SK-N-DZ (cell line): ENCODE results near the gene LETM1.
"Not testable (repeated sequence)": the region's sequence is repeated elsewhere in the genome, so short reads cannot be mapped to it uniquely, and the experiment has no call there.

Experiments used
- DNase-seq: peaks from one replicate; pipeline ENCODE4 v3.0.0-alpha.2; 2015; ENCODE audit warnings: low spot score

LETM1 gene

DNA sequence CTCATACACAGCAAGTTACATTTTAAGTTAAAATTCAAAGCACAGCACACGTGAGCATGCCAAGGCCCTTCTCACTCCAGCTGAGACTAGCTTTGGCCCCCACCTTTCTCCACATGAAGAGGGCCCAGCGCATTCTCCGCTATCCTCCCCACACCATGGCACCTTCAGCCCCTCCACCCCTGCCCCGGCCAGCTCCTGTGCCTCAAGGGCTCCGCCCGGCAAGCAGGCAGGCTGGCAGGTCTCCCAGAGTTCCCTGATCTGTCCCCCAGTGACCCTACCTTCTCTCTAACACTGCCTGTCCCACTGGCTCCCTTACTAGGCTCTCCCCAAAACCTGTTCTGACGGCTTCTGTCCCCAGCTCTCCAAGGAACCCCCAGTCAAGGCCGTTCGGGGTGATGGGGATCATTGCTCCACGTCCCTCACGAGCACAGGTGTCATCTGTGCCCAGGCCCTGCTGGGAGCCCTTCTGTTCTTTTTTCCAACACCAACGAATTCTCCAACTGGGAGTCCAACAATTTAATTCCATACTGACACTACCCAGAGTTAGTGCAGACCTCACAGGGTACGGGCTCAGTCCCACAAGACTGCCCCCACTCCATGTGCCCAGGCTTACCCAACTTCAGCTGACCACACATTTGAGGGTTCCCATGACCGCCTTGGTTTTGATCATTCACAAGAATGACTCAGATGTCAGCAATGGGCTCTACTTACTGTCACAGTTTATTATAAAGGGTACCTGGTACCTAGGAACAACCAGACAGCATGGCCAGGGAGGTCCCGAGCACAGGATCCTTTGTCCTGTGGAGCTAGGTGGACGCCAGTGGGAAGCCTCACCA, 4.2 kb downstream of the LETM1 start:
- DNase-seq, result no peak

DNA sequence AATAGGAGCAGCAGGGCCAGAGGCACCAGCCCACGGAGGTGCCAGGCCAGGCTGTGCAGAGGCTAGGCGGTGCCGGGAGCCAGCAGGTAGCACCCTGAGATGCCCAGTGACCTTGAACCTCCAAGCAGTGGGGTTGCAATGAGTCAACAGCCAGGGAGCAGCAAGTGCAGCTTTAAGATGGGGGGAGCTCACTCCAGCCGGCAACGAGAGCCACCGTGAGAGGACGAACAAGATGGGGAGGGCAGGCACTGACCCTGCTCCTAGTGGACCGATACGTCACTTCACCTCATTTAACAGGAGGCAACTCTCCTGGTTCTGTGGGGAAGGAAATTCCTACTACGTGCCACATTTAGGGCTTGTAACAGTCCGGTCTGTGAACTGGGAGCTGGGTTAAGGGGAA, 4.8 kb downstream of the LETM1 start:
- no peak for DNase-seq

DNA sequence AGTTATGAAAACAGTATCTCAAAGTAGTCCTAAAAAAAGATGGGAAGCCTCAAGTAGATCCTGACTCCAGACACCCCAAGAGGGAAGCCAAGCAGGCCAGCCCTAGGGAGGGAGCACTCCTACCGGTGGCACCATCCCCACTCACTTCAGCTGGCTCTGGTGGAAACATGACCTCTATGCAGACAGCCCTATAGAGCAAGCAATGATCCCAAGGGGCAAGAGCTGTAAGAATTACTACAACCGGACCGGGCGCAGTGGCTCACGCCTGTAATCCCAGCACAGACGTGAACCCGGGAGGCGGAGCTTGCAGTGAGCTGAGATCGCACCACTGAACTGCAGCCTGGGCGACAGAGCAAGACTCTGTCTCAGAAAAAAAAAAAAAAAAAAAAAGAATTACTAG, 5.7 kb downstream of the LETM1 start:
- DNase-seq, result no peak

DNA sequence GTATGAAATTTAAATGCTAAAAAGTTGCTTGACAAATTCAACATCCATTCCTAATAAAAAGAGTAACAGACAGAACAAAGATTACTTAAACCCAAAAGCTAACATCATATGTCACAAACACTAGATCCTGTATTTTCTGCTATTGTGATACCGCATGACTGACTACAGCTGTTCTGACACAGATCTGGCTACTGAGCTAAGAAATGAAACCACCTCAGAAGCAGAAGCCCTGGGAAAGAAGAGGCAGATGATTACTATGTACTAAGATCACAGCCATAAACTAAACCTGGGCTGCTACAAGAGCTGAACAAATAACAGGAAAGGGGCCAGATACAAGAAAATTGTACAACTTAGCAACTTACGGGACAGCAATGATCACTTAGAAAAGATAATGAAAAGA, 9.4 kb downstream of the LETM1 start:
- no peak for DNase-seq

DNA sequence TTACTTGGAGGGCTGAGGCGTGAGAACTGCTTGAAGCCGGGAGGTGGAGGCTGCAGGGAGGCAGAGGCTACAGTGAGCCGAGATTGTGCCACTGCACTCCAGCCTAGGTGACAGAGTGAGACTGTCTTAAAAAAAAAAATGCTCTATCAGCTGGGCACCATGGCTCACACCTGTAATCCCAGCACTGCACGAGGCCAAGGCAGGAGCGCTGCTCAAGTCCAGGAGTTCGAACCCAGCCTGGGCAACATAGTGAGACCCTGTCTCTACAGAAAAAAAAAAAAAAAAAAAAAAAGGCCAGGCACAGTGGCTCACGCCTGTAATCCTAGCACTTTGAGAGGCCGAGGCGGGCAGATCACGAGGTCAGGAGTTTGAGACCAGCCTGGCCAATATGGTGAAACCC, 11.3 kb downstream of the LETM1 start:
- not testable (repeated sequence) for DNase-seq

DNA sequence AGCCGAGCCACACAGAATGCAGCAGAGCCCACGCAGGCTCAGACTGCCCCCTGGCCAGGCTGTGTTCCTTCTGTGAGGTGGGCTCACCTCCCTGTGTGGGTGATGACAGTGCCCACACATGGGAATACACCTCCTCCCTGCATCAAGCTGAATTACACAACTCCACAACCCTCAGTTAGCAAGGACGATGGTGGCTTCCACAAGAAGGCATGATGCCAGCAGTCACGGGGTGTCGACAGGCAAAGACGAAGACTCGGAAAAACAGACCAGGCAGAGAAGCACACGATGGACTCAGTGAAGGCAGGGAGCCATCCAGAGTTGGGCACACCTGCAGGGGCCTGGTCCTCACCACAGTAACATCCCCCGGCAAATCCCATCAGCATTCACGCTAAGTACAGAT, 12.1 kb downstream of the LETM1 start:
- no peak for DNase-seq

DNA sequence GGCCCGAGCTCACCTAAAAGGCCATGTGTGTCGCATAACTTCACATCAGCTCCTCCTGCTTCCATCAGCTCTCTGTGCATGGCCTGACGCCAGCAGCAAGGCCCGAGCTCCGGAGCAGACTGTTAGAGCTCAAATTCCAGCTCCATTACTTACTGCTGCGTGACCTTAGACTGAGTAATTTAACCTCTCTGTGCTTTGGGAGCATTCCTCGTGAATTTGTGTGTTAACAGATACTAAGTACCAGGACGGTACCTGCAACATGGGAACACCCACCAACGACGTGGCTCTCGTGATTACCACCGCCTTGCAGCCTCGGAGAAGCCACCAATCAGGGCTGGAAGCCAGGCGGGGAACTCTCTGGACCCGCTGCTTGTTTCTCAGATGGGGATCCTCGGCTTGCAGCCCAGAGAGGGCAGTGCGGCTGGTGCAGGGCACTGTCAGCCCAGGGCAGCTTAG, 12.9 kb downstream of the LETM1 start:
- DNase-seq, result no peak

DNA sequence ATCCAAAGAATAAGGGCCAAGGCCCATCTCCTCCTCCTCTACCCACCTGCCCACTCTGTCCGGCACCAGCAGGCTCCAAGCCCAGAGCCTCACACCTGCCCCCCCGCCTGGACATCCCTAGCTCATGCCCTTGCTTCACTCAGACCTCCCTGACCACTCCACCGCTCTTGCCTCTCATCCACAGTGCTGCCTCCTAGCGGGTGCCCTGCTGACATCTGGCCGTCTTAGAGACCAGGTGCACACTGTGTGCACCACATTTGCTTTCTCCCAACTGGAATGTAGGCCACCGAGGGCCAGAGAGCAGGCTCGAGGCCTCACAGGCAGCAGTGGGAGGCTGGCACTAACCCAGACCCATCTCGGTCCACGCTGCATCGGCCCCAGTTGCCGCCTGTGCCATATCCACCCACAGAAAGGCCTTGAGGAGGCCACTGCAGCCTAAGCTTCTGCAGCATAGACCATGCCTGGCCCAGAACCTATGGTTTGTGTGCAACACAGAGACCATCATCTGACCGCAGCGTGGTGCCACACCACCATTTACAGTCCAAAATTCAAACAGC, 13.5 kb downstream of the LETM1 start:
- no peak for DNase-seq

DNA sequence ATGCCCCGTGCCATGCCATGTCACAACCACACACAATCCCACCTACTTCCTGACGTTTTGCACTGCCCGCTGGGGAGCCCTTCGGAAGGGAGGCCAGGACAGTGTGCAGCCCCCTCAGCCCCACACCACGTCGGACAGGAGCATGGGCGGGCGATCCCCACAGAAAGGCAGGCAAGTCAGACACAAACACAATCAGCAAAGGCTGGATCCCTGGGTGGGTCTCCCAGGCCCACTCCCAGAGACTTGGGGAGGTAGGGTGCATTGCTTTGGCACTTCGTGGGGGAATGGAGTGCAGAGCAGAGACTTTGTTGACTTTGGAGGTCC, 14.1 kb downstream of the LETM1 start:
- DNase-seq, result no peak

DNA sequence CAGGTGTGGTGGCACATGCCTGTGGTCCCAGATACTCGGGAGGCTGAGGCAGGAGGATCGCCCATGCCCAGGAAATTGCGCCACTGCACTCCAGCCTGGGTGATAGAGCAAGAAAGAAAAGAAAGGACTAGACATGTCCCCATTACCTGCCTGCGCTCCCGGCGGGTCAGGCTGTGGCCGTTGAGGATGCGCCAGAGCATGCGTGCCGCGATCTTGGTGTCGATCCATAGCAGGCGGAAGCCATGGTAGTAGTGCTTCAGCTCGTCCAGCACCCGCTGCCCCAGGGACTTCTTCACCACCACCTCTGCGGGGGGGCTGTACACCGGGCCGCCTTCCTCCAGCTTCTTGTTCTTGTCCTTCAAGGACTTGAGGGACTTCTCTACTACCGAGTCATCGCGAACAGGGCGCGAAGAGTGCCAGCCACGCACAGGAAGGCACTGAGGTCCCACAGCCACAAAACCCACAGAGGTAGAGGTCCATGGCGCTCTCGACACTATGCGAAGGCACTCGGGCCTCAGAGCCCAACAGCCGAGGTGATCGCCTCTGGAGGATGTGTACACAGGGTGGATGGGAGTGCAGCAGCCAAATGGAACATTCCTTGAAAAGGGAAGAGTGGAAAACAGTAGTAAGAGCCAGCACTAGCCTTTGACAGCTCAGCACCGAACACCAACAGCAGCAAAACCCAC, 14.6 kb downstream of the LETM1 start:
- no peak for DNase-seq

DNA sequence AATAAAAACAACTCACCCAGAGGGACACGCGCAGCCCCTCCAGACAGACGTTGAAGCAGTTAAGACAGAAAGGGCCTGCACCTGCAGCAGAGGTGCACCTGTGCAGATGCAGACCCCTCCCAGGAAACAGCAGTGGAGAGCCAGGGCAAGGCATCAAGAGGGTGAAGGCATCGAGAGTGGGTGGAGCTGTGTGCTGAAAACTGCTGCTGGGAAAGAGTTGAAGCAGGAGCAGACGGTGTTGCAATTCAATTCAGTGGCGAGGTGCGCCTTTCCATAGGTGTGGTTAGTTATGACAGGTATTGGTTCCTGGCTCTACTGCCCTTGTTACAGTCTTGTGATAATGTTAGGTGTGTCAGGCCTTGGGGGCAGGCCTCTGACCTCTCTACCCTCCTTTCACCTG, 16.7 kb downstream of the LETM1 start:
- DNase-seq, result no peak

DNA sequence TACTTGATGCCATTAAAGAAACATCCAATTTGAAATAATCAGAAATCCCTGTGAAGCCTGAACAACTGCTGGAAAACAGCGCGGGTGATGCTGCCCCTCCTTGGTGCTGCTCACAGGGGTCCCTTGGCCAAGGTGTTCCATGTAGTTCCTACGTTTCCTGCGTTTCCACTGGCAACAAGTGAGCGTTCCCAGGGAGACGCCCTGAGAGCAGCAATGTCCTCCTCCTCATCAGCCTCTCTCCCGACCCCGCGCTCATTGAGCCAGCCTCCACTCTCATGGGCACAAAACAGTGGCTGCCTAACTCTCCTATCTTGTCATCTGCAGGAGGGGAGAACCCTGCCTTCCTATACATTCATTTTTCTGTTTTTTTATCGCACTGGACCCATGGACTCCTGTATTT, 18.9 kb downstream of the LETM1 start:
- DNase-seq, result no peak

DNA sequence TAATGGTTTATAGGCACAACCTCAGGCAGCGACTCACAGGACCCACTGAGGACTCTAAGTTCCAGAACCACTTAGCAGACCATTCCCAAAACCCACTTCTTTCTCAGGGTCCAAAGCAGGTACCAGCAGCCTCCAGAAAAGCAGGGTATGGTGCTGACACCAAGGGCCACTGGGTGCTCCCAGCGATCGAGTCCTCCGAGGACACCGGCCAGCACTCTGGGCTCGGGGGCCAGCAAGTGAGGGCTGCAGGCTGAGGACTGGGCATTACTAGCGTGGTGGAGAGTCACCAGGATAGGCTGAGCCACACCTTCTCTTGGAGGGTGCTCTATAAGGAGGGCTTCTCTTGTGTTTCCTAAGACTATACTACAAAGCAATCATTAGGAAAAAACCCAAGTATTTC, 19.3 kb downstream of the LETM1 start:
- no peak for DNase-seq

DNA sequence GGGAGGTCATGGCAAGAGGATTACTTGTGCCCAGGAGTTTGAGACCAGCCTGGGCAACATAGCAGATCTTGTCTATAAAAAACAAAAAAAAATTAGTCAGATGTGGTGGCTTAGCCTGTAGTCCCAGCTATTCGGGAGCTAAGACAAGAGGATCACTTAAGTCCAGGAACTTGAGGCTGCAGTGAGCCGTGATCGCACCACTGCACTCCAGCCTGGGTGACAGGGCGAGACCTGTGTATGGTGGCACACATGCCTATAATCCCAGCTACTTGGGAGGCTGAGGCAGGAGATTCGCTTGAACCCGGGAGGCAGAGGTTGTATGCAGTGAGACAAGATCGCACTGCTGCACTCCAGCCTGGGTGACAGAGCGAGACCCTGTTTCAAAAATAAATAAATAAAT, 20.1 kb downstream of the LETM1 start:
- DNase-seq, result not testable (repeated sequence)

DNA sequence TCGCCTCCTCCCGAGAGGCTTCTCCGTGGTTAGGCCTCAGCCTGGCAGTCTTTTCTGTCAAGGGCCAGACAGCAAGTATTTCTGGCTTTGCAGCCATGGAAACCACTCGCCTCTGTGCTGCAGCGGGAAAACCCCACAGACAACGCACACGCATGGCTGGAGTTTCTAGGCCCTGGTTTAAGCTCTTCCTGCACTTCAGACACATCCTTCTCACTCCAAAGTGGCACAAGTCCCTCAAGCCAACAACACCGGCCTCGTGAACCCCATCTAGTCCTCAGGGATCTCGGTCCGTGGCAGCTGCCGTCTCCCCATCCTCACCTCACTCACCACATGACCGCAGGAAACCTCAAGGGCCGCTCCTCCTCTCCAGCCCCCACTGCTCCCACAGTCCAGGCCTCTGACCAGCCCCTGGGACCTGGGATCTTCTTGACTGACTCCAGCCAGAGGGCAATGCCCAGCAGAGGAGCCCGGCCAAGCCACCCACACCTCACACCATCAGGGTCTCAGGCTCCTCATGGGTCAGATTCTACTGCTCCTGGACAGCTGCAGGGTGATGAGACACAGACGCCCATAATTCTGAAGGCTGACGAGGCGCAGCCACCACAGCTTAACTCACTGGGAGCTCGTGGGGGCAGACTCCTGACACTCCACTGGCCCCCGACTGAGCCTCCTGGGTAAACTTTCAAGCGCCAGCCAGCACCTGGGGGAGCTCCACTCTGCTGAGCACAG, 21.7 kb downstream of the LETM1 start:
- DNase-seq, result no peak

DNA sequence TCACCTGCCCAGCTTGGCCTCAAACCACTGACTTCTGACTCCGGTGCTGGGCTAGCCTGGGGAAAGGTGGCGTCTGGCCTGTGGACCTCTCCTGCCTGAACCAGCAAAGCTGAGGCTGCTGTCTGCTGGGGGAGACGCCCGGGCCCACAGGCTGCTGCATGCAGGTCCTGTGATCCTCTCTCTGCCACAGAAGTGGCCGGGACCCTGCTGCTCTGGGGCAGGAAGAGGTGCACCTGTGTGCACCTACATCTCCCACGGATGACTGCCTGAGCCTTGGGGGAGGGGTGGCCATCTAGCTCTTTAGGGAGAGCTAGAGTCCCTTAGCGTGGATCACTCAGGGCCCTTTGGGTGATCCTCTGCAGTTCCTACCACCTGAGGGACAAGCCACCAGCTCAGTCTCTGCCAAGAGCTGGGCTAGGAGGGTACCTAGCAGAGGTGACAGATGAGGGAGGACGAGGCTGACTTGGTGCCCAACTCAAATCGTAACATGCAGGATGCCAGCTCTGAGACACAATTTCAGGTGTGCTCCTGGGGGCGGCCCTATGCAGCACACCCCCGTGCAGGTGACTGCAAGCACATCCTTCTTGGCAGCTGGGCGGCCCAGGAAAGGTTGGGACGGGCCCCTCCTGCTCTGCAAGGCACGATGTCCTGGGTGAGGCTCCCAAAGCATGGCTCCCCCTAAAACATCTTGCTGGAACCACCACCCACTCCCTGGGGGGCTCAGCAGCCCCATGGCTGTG, 22.5 kb downstream of the LETM1 start:
- DNase-seq, result no peak

DNA sequence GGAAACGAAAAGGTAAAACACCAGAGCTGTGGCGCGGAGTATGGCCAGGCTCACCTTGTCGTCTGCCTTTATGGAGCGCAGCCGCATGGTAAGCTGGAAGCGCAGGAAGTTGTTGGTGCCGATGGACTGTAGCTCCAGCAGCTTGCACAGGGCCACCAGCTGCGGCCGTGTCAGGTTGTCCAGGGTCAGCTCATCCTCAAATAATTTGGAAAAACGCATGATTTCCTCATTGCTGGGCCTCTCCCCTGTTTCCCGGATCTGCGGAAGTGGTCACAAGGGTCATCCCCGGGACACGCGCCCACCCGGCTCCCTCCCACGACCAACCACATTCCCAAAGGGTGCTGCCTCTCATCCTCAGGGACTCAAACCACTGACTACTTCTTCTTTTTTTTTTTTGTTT, 23.3 kb downstream of the LETM1 start:
- no peak for DNase-seq

DNA sequence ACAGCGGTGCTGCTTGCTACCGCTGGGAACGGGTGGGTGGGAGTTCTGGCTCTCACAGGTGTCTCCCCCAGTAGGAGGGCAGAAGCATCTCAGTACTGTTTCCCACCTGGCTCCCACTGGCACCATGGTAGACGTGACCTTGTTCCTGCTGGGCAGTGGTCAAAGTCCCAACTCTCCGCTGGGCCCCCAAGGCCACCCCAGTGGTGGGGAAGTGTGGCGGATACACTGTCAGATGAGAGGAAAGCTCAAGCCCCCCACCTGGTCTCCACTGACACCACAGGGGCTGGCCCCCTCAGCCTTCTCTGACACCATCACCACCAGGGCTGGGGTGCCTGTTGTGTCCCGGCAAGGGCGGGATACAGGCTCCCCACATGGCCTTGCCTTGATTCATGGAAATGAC, 24.6 kb downstream of the LETM1 start:
- DNase-seq, result no peak

DNA sequence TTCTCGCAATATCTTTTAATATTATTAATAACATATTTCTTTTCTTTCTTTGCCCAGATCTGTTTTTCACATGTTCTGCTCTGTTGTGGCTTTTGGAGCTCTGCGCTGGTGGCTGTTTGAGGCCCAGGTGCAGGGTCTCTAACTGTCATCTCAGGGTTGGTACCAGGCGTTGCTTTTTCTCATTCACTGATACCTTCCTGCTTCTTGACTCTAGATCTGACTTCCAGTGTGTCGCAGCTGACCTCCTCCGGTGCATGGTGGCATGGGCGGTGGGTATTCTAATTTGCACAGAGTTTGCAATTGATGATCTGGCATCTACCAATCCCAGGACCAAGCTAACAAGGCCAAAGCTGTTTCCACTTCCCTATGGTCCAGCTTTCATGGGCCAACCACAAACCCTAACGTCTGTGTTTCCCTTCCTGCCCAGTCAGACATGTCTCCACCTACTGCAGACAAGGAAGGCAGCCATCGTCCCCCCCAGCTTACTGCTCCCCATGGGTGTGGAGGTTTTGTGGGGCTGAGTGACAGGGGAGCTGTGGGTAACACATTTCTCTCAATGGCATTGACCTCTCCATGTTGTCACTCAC, 25.2 kb downstream of the LETM1 start:
- DNase-seq, result no peak

DNA sequence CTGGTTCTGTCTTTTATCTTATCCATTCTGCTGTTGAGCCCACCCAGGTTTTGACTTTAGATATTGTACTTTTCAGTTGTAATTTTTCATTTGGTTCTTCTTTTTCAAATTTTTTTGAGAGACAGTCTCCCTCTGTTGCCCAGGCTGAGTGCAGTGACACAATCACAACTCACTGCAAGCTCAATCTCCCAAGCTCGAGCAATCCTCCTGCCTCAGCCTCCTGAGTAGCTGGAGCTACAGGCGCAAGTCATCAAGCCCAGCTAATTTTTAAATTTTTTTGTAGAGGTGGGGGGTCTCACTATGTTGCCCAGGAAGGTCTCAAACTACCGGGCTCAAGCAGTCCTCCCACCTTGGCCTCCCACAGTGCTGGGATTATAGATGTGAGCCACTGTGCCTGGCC, 25.7 kb downstream of the LETM1 start:
- no peak for DNase-seq
